GM12873 (cell line): Measurements from ENCODE around the gene KCTD16.

Experiments used
- TF ChIP-seq, protein P1 (sequence below): IDR thresholded peaks from 2 replicates; pipeline ENCODE4 v1.5.1; 2012; ENCODE audit warnings: low read depth, mild to moderate bottlenecking, moderate library complexity, low read length, control low read depth; ENCODE audit not compliant: insufficient read depth; ENCODE audit errors: missing control alignments

Gene KCTD16

DNA sequence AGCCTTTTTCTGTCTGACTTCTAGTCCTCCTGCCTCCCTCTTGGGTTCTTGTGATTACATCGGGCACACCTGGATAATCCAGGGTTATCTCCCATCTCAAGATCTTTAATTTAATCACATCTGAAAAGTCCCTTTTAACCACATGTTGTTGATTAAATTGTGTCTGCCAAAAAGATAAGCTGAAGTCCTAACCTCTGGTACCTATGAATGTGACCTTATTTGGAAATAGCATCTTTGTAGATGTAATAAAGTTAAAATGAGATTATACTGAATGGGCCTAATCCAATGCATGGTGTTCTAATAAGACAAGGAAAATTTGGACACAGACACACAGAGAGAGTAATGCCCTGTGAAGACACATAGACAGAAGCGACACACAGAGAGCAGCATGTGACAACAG lies 232.4 kb downstream of the KCTD16 start:
- TF ChIP-seq, protein P1, sequence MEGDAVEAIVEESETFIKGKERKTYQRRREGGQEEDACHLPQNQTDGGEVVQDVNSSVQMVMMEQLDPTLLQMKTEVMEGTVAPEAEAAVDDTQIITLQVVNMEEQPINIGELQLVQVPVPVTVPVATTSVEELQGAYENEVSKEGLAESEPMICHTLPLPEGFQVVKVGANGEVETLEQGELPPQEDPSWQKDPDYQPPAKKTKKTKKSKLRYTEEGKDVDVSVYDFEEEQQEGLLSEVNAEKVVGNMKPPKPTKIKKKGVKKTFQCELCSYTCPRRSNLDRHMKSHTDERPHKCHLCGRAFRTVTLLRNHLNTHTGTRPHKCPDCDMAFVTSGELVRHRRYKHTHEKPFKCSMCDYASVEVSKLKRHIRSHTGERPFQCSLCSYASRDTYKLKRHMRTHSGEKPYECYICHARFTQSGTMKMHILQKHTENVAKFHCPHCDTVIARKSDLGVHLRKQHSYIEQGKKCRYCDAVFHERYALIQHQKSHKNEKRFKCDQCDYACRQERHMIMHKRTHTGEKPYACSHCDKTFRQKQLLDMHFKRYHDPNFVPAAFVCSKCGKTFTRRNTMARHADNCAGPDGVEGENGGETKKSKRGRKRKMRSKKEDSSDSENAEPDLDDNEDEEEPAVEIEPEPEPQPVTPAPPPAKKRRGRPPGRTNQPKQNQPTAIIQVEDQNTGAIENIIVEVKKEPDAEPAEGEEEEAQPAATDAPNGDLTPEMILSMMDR = no peak

DNA sequence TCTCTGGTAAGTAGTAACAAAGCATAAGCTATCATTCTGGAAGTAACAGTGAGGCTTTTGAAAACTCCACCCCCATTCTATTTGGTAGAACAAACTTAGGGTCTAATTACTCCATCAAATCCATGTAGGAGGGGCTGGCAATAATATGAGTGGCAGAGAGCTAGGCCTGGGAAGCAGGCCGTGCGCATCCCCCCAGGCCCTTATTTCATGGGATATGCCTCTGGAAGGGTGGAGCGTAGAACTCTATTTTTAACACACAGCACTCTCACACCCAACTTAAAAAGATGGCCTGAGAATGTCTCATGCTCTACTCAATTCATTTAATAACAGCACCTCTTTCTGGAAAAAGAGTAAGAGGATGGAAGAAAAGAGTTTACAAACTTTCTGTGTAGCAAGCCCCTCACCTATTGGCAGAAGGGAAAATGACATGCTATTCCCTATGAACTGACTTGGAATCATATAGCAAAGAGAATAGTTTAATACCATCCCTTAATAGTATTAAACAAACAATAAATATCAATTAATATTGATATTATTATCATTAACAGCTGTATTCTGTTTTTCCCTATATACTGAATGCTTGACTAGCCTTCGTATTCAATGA lies 233.2 kb downstream of the KCTD16 start:
- TF ChIP-seq, protein P1 = no peak

DNA sequence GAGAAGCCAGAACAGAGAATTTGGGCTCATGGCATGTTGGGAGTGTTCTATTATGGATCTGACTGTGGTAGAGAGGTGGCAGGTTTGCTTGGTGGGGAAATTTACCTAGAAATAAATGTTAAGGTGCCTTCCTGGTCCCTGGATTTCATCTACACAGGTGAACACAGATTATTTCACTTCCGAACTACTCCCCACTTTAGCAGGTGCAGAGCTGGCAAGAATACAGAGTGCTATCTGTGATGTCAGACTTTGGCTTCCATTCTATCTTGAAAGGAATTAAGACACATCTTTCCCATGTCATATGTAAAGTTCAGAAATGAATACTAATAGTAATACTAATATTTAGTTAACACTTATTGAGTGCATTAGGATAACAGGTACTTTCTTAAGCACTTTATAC lies 234.0 kb downstream of the KCTD16 start:
- TF ChIP-seq, protein P1 = no peak

DNA sequence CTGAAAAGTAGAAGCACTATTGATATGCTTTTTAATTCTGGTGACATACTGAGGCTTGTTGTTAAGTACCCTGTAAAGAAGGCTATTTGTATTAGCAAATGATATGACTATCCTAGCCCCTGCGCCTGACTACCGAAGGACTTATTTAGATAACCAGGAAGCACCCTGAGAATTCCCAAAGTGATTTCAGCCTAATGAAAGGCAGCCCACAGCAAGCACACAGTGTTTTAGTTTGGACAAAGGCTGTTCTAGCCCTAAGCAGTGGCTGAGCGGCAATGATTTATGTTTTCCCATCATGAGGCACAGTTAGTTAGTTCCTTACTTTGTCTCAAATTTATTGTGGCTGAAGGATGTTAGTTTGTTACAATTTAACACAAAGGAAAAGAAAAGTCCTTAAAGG lies 235.3 kb downstream of the KCTD16 start:
- TF ChIP-seq, protein P1 = no peak

DNA sequence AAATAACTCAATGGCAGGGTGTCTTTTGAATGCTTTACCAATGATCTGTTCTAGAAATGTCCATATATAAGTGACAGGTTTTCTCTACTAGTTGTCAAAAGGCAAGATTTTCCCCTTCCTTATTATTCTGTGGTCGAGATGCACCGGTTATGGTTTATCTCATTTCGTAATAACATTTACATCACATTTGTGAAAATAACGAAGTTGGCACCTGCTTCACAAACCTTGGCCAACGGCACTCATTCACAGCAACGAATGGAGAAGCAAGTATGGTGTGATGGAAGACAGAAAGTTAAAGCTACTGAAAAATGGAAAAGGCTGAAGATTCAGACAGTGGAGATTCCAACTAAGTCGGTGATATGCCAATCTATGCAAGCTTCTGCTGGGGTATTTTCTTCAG lies 235.8 kb downstream of the KCTD16 start:
- TF ChIP-seq, protein P1 = no peak

DNA sequence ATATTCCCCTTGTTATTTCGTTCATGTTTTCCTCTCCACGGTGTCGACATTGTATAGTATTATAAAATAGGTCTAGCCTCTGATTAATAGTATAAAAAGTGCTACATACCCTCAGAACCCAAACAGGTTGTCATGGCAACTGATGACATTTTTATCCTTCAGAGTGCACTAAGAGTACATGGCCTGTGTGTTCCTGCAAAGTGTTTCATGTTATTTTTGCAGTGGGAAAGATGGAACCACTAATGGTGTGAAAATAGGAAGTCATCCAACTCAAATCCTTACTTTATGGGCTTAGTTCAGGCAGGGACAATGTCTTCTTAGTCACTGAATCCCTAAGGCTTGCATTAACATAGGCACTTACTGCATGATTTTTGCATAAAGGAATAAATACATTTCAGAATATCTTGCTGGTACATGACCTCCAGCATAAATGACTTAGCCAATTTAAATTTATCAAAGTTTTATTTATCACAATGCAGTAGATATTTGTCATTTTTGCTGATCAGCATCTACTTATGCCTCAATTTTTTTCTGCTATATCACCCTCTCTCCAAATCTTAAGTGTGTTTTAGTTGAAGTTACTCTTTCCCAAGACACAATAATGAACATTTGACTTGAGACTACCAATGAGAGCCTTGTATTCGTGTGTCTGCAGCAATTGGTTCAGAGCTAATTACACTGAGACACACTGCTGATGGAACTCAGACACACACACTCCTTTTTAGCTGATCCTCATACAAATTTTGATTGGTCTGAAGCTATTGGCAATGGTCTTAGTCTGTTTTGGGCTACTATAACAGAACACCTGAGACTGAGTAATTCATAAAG lies 243.7 kb downstream of the KCTD16 start:
- TF ChIP-seq, protein P1 = no peak

DNA sequence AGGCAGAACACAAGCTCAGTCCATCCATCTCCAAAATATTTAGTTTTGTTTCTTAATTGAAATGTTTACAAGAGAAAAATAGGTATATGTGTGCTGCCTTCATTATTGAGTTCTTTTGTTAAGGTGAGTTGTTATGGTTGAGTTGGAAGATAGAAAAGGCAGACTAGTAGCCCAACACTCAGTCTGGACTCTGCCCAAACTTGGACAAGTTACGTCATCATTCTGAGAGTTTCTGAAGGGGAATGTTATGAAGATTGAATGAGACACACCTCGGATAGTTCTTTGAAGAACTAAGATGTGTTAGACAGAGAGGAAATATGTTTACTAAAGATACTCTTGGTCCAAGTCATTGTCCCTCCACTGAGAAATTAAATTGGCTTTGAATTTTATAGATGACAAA lies 245.5 kb downstream of the KCTD16 start:
- TF ChIP-seq, protein P1 = no peak
